Activated CD4-positive, alpha-beta T cell treated with anti-CD3 and anti-CD28 coated beads for 24 hours (primary cell): ENCODE measurements around the gene ASTN2.
"Not testable (repeated sequence)": the region's sequence is repeated elsewhere in the genome, so short reads cannot be mapped to it uniquely, and the experiment has no call there.

Source experiments
- DNase-seq, 2 donors: peaks; one replicate each; pipeline ENCODE4 v3.0.0-alpha.2; 2020; ENCODE audit warnings: low read depth in 2 of 2

The ASTN2 gene

DNA sequence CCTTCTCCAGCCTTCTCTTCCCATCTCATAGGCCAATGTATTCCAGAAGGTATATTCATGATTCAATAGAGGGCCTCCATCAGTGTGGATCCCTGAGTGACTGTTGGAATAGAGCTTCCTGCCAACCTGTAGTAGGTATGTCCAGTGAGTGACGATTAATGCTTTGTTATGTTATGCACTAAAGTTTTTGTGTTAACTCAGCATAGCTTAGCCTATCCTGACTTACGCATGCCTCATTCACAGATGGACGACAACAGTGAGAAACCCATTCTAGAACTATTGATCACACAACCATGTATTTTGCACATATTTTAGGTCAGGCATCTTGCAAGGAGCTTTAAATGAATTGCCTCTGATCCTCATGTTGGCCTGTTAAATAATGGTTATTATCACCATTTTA is 953.2 kb downstream of the ASTN2 start:
- DNase-seq = no peak

DNA sequence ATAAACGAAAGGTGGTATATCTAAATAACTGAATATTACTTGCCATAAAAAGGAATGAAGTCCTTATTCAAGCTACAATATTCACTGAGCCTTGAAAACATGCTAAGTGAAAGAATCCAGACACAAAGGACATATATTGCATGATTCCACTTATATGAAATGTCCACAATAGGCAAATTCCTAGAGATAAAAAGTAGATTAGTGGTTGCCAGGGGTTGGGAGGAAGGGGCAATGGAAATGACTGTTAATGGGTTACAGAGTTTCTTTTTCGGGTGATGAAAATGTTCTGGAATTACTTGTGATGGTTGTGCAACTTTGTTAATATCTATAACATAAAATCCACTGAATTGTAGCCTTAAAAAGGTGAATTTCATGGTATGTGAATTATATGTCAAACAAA is 954.8 kb downstream of the ASTN2 start:
- no peak for DNase-seq

- no peak for DNase-seq
Measured at GRCh38 chr9:116459576-116459975, 955.3 kb downstream of the ASTN2 start.

- no peak for DNase-seq
Measured at GRCh38 chr9:116456490-116457088, 958.3 kb downstream of the ASTN2 start.

DNA sequence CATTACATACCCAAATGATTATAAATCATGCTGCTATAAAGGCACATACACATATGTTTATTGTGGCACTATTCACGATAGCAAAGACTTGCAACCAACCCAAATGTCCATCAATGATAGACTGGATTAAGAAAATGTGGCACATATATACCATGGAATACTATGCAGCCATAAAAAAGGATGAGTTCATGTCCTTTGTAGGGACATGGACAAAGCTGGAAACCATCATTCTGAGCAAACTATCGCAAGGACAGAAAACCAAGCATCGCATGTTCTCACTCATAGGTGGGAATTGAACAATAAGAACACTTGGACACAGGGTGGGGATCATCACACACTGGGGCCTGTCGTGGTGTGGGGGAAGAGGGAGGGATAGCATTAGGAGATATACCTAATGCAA is 960.3 kb downstream of the ASTN2 start:
- not testable (repeated sequence) for DNase-seq

DNA sequence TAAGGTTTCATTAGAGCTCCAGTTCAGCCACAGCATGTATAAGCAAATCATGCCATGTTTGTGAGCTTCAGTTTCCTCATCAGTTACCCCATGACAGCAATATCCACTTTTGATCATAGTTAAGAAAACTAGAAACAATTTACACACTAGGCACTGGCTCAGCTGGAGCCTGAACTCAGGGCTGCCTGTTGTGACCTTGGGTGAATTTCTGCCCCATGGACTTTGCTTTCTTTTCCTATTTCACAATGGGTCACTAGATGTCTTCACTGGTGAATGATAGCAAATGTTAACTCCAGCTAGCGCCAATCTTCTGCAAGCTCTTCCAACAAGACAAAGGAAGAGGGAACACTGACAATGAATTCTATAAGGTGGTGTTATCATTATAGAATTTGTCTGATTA is 961.1 kb downstream of the ASTN2 start:
- no peak for DNase-seq

GRCh38 chr9:116452634-116453033 is 962.2 kb downstream of the ASTN2 start:
- DNase-seq = no peak

- DNase-seq = no peak
Measured at GRCh38 chr9:116452227-116452626, 962.6 kb downstream of the ASTN2 start.

- no peak for DNase-seq
Measured at GRCh38 chr9:116451500-116452115, 963.2 kb downstream of the ASTN2 start.

GRCh38 chr9:116450378-116451139 is 964.3 kb downstream of the ASTN2 start:
- DNase-seq = no peak

DNA sequence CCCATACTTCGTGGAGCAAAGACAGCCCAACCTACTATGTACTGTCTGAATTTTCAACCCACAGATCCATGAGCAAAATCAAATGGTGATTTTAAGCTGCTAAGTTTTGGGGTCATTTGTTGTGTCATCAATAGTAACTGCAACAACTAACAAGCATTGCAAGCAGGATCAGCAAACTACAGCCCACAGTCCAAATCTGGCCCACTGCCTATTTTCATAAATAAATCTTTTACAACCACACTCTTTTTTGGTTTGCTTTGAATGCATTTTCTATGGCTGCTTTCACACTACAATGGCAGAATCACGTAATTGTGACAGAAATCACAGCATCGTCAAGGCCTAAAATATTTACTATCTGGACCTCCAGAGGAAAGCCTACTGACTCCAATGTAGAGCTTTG is 964.9 kb downstream of the ASTN2 start:
- no peak for DNase-seq

DNA sequence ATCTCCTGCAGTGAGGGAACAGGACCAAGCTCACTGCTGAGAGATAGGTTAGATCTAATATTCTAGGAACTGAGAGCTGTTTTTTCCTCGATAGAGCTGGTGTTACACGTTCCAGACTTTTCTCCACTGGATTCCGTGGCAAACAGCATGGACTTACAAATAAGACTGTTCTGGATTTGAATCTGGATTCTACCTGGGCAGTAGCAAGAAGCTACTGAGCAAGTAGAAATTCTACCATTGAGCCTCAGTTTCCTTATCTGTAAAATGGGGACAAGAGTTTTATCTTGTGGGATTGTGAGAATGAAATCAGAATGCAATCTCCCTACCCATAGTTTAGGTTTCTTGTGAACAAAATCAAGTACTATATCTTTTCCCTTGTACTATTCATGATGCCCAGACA is 966.4 kb downstream of the ASTN2 start:
- DNase-seq = no peak

DNA sequence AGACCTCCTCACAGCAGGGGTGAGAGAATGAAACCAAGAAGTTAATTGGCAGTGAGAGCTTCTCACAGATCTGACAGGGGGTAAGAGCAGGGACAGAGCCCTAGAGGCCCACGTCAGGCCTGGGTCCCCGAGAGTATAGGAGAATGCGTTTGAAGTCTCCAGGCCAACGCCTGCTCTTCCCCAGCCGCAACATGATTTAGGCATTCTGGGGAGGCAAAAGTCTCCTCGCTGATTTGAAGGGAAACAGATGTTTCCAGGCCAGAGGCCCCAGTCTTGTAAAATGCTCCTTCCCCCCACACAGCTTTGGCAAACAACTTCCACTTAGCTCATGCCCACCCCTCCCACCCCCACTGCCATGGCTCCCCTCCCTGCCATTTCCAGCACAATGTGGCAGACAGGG is 966.9 kb downstream of the ASTN2 start:
- DNase-seq = no peak

GRCh38 chr9:116442528-116442927 is 972.3 kb downstream of the ASTN2 start:
- no peak for DNase-seq

GRCh38 chr9:116437411-116438370 is 977.2 kb downstream of the ASTN2 start:
- DNase-seq = no peak

DNA sequence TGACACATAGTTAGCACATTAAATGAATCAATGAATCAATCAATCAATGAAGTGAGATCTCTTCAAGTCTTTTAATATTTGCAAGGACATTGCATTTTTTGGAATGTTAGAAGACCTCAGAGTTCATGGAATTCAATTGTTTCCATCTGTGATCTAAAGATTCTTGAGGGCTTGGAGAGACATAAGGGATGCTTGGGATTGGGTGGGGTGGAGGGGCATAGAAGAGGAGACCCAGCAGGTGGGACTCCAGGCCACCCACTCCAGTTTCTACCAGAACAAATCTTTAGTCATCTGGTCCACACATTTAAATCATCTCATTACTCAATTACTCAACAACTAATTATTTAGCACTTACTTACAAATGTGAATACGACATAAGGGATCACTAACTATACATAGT is 978.7 kb downstream of the ASTN2 start:
- DNase-seq = no peak

DNA sequence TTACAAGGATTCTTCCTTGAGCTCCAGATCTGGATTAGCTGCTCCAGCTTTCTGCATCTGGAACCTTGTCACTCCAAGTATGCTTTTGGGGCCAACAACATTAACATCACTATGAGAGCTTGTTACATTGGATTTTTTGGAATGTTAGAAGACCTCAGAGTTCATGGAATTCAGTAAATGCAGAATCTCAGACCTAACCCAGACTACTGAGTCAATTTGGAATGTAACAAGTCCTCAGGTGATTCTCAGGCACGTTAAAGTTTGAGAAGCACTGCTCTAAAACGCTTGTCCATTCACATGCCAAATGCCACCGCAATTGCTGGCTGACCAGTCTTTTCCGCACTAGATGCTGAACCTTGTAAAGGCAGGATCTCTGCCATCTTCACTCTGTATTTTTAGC is 979.2 kb downstream of the ASTN2 start:
- no peak for DNase-seq

DNA sequence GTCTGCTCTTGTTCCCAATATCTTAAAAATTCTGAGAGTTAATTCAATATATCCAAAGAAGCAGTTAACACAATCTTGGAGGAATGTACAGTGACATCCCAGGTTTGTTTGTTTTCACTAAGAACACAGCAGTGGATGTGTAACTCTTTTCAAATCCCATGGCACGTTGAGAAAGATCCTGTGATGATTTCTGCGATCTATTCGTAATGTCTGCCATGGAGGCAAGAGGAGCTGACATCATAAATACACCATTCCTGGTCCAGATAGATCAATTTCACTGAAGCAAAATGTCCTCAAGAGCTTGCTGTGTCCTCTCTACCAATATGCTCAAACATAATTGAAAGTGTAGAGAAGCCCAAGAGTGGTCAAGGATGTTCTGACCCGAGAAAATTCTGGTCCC is 980.5 kb downstream of the ASTN2 start:
- no peak for DNase-seq

DNA sequence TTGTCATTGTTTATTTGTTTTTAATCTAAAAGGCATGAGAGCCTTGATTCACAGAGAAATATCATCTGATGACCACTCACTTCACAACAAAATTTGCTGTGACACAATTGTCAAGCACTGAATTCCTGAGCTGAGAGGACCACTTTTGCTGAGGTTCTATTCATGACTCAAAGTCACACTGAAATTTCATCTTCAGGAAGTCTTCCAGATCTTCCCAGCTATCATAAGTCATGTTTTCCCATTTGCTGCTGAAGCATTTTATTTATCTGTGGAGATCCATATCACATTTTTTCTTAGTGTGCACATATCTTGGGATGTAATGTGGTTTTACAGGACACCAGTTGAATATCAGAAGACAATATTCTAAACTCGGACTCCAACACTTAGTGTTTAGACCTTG is 982.8 kb downstream of the ASTN2 start:
- no peak for DNase-seq

DNA sequence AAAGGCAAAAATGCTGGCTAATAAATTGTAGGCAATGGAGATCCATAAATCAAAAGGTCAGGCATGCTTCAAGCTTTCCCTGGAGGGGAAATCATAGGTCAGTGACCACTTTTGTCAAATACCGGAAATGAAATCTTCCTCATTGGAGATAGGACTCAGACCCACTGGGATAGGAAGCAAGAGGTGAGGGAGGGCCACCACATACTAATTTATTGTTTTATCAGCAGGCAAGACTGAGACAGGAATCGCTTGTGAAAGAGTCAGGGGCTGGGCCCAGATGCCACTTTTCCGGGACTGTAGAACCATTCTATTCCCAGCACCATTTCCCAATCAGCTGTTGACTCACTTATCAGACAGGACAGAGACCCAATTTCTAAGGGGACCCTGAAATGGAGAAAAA is 984.0 kb downstream of the ASTN2 start:
- DNase-seq = no peak

GRCh38 chr9:116425244-116425643 is 989.6 kb downstream of the ASTN2 start:
- DNase-seq = no peak

GRCh38 chr9:116423149-116423548 is 991.7 kb downstream of the ASTN2 start:
- no peak for DNase-seq
